ENCODE data around the gene NRCAM. TPM values are rescaled to one million over a fixed set of nuclear protein-coding genes. Genes with fewer than 3 reads are reported as not detected.

Gene NRCAM
- total and polyA plus RNA-seq, 2 of the 8 experiments (the other 6 are each of a cell fraction or from before 2014, with no cell fraction given), result 2.7 to 3.8 TPM

- Histone ChIP-seq H3K23ac (ENCODE audit: insufficient read length) (no peak overlapping the region), H3K4me3 (ENCODE audit: extremely low read depth in 1 of 4, insufficient read depth in 2 of 4, low read depth in 3 of 4, low read length in 4 of 4) (no peak overlapping the region), H3K27me3 (replicated peaks in 1 of 4; ENCODE audit: control insufficient read depth in 3 of 4, extremely low read depth in 1 of 4, insufficient read depth in 3 of 4, low read length in 3 of 4) (no peaks in the 10 kb centered on the region), H2BK120ac (replicated peaks; ENCODE audit: low read depth, low read length) (no peak overlapping the region), H4K5ac (ENCODE audit: insufficient read length, low read depth, low read length) (no peak overlapping the region), H2BK15ac (ENCODE audit: low read length) (no peak overlapping the region), H2BK5ac (ENCODE audit: low read depth, low read length) (no peak overlapping the region), H3K4me1 (replicated peaks in 1 of 4; ENCODE audit: control insufficient read depth in 3 of 4, insufficient read depth in 4 of 4, low read length in 3 of 4) (peaks cover 0 to 3% (median 0%) of the 10 kb centered on the region in 4 experiments; a peak in 2 of 7 replicates), H2AFZ (ENCODE audit: low read length) (no peak overlapping the region), H2BK20ac (ENCODE audit: low read length) (no peak overlapping the region), H3K23me2 (ENCODE audit: low read depth, low read length) (no peaks in the 10 kb centered on the region; the same call in 1 of the 2 replicates), H3K4me2 (ENCODE audit: insufficient read depth in 1 of 2, low read depth in 2 of 2, low read length in 2 of 2) (no peak overlapping the region), H4K91ac (replicated peaks; ENCODE audit: insufficient read length, low read length) (no peak overlapping the region), H3K79me2 (ENCODE audit: control insufficient read depth in 1 of 2, insufficient read depth in 2 of 2, low read length in 2 of 2) (no peaks in the 10 kb centered on the region), H3K9ac (replicated peaks in 1 of 4; ENCODE audit: extremely low read depth in 1 of 4, low read depth in 3 of 4, low read length in 3 of 4) (no peak overlapping the region), H3K4ac (replicated peaks; ENCODE audit: insufficient read length, low read depth, low read length) (no peak overlapping the region), H3K79me1 (ENCODE audit: low read depth, low read length) (no peaks in the 10 kb centered on the region), H4K8ac (ENCODE audit: extremely low read depth, insufficient read depth, low read length) (no peak overlapping the region), H3K14ac (ENCODE audit: insufficient read length) (no peak overlapping the region), H3K36me3 (ENCODE audit: control insufficient read depth in 2 of 4, insufficient read depth in 4 of 4, low read length in 3 of 4) (no peaks in the 10 kb centered on the region), H2AK5ac (ENCODE audit: low read depth, low read length) (no peak overlapping the region), H3K9me3 (ENCODE audit: insufficient read depth in 2 of 2, low read depth in 1 of 2, low read length in 1 of 2) (0 out of 4 replicates have a peak, but pooled peaks cover 0 to 2% of the 10 kb centered on the region in 2 experiments), H3K27ac (ENCODE audit: low read depth, low read length) (no peak overlapping the region), H2BK12ac (ENCODE audit: low read depth, low read length) (no peak overlapping the region), H4K20me1 (replicated peaks in 1 of 2; ENCODE audit: control insufficient read depth in 1 of 2, insufficient read depth in 2 of 2, low read length in 2 of 2) (no peaks in the 10 kb centered on the region), H3K18ac (ENCODE audit: extremely low read depth, low read length) (no peak overlapping the region), H3K56ac (replicated peaks; ENCODE audit: insufficient read length, low read depth, low read length) (no peak overlapping the region)
- FAIRE-seq (no peak), DNase-seq (ENCODE audit: low read depth in 1 of 2, low spot score in 2 of 2) (no peak)
- CTCF ChIA-PET (ENCODE audit: partially characterized antibody), result interaction anchor here (0.6 kb wide), 1 partner anchor 10 kb away, joined by 3 read pairs; no protein-coding TSS in a partner anchor
- POLR2A ChIA-PET (ENCODE audit: partially characterized antibody), result no interaction called here
- TF ChIP-seq RXRA (IDR thresholded peaks at IDR 0.05; ENCODE audit: insufficient read depth, low read depth, low read length) (no peak), KDM1A (IDR thresholded peaks at IDR 0.05; ENCODE audit: borderline replicate concordance, low read length) (no peak), NANOG (IDR thresholded peaks at IDR 0.05; ENCODE audit: insufficient read depth, low read depth, low read length, poor library complexity, severe bottlenecking) (no peak), GTF2F1 (IDR thresholded peaks at IDR 0.05; ENCODE audit: borderline replicate concordance, low read depth, low read length) (no peak), FOSL1 (IDR thresholded peaks at IDR 0.05; ENCODE audit: insufficient read depth, low read depth, low read length) (no peak), ATF2 (IDR thresholded peaks at IDR 0.05; ENCODE audit: low read length) (no peak), CTBP2 (IDR thresholded peaks at IDR 0.05; ENCODE audit: borderline replicate concordance, insufficient read depth, insufficient read length, low read length) (no peak)
Measured at GRCh38 chr7:108395426-108395825, 60.8 kb downstream of the NRCAM start.

Measured in H1 (cell line).